Ovary (tissue), 9 donors: ENCODE results near the gene PGM3. TPM values are rescaled to one million over a fixed set of nuclear protein-coding genes. Genes with fewer than 3 reads are reported as not detected.

ENCODE experiments used
- DNase-seq, 5 donors: peaks; one replicate each; pipeline ENCODE4 v3.0.0-alpha.2; 2019 to 2020
- H3K27ac ChIP-seq, 2 donors: fragments of 200-600 bp; one replicate each; pipeline versions ENCODE4 v1.5.1 to v1.8.0; 2019 to 2022
- H3K27me3 ChIP-seq: fragments of 200-600 bp; one replicate; pipeline ENCODE4 v1.8.0; 2022
- H3K36me3 ChIP-seq: fragments of 200-600 bp; sonication (generic); one replicate; pipeline ENCODE4 v1.5.1; 2019
- H3K4me1 ChIP-seq: one replicate; pipeline ENCODE4 v1.8.1; 2013; ENCODE audit warnings: mild to moderate bottlenecking, moderate library complexity; ENCODE audit not compliant: insufficient read depth
- H3K4me3 ChIP-seq: fragments of 200-600 bp; sonication (generic); one replicate; pipeline ENCODE4 v1.5.1; 2017
- H3K9me3 ChIP-seq, 2 donors: fragments of 200-600 bp in 1 of 2; sonication (generic) in 1 of 2; one replicate each; pipeline versions ENCODE4 v1.5.1 to v1.8.1; 2013 to 2019; ENCODE audit warnings: mild to moderate bottlenecking in 1 of 2, moderate library complexity in 1 of 2
- CTCF ChIP-seq, 3 donors: fragments of 450-650 bp in 2 of 3; fragments of 200-600 bp in 1 of 3; IDR thresholded peaks; one replicate each; pipeline versions ENCODE4 v1.5.1 to v1.8.0; 2016 to 2022; ENCODE audit warnings: antibody characterized with exemption in 3 of 3, mild to moderate bottlenecking in 1 of 3
- EP300 ChIP-seq: sonication (generic); formaldehyde crosslinking; IDR thresholded peaks from one replicate; pipeline ENCODE4 v1.6.1; 2017; ENCODE audit warnings: antibody characterized with exemption
- POLR2A ChIP-seq: fragments of 450-650 bp; IDR thresholded peaks from one replicate; pipeline ENCODE4 v1.6.1; 2017; ENCODE audit warnings: antibody characterized with exemption, mild to moderate bottlenecking, moderate library complexity
- WGBS, 3 donors: extraction: QIAGEN DNeasy Blood & Tissue Kit in 1 of 3; methylation state at CpG; one replicate each; pipeline versions ENCODE4 v1.1.5 to v1.1.7; 2013 to 2017; 5-methylcytosine and 5-hydroxymethylcytosine counted together
- intact Hi-C, 4 donors: fragments of 100-400 bp; cut with DNase I; formaldehyde crosslinking; loops; one replicate each; pipeline versions ENCODE4 v1.11.0 to v1.15.1; 2022 to 2023
- polyA plus RNA-seq, 2 donors: library from polyadenylated mRNA; stranded (reverse); fragments of 200-250 nt in 1 of 2; fragments of 350-450 nt in 1 of 2; fragmentation: Illumina TruSeq in 1 of 2; extraction: RNeasy Lipid Tissue Mini Kit (QIAGEN cat#74804) in 1 of 2; gene quantifications; one replicate each; pipeline ENCODE4 v1.2.3, GENCODE V29; 2013 to 2014
- total RNA-seq, 7 donors: library from RNA; depleted of rRNA in 2 of 7; stranded (reverse); fragments of >200 nt in 2 of 7; fragmentation: NEBNext Ultra II Directional in 3 of 7; extraction: Animal tissue kit (Norgen Biotek cat#: 25700) in 3 of 7; gene quantifications; one replicate each; pipeline versions ENCODE4 v1.1.0 to v1.2.4, GENCODE V29; 2016 to 2023
- donor health status: DM: no; HTN: no; CAD: no; lungs with moderate emphysema.
- donor health status: DM: no; HTN: no; CAD: no.
- donor health status: Bipolar disorder and iron deficiency.
- donor health status: DM: yes; HTN: yes; CAD: no.
- donor health status: DM: no; HTN: no; CAD: no.
- donor health status: DM: yes; HTN: yes; CAD: no.

PGM3 gene
- total and polyA plus RNA-seq, 9 donors: 12.1 to 48.5 (median 33.8) TPM

GRCh38 chr6:83182114-83182513, 11.0 kb downstream of the PGM3 start:
- TF ChIP-seq CTCF (IDR thresholded peaks at IDR 0.05): no peak
- TF ChIP-seq POLR2A: no peak
- Histone ChIP-seq H3K4me1 (no peaks in the 10 kb centered on the region), H3K4me3 (no peak overlapping the region), H3K27me3 (no peaks in the 10 kb centered on the region), H3K9me3 (no peaks in the 10 kb centered on the region), H3K36me3 (no peaks in the 10 kb centered on the region), H3K27ac (no peak overlapping the region)
- WGBS, 3 donors: 87 to 91% (median 90%) methylated on average over 1 of the region's 1 CpG
- intact Hi-C loops: no loop called here
- no peak for DNase-seq

DNA sequence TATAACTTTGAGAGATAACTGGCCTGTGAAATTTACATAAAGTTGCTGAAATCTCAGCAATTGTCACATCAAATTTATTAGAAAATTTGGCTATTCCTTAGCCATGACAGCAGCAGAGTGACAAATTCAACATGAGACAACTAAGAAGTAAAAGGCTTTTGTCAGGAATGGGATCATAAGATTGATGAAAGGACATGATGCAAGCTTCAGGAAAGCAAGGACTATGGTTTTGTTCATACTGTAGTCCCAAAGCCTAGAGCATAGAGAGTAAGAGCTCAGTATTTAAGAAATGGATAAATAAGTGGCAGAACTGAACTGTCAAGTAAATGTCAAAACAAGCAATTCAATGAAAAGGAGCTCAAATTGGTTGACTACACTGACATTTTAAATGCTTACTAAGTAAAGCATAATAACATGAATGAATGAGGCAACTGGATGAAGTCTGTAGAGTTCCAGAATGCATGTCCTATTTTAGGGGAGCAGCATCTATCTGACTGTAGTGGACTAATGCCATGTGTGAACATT, 12.6 kb downstream of the PGM3 start:
- no peaks in the 10 kb centered on the region for H3K27me3 ChIP-seq
- intact Hi-C loops: no loop called here
- TF ChIP-seq EP300: no peak
- no peak for TF ChIP-seq POLR2A
- no peak for TF ChIP-seq CTCF (IDR thresholded peaks at IDR 0.05)
- no peak overlapping the region for H3K27ac ChIP-seq
- no peaks in the 10 kb centered on the region for H3K9me3 ChIP-seq
- no peak for DNase-seq
- H3K36me3 ChIP-seq: no peaks in the 10 kb centered on the region
- peaks cover 1% of the 10 kb centered on the region for H3K4me1 ChIP-seq
- H3K4me3 ChIP-seq: no peak overlapping the region

- TF ChIP-seq POLR2A: no peak
- TF ChIP-seq EP300: no peak
- no peak for TF ChIP-seq CTCF (IDR thresholded peaks at IDR 0.05)
- no peak overlapping the region for H3K4me3 ChIP-seq
- no peaks in the 10 kb centered on the region for H3K9me3 ChIP-seq
- no peak overlapping the region for H3K27ac ChIP-seq
- intact Hi-C loops: no loop called here
- H3K36me3 ChIP-seq: no peaks in the 10 kb centered on the region
- peaks cover 1% of the 10 kb centered on the region for H3K4me1 ChIP-seq
- no peaks in the 10 kb centered on the region for H3K27me3 ChIP-seq
- WGBS, 3 donors: 39 to 53% (median 47%) methylated on average over 4 of the region's 4 CpGs
- no peak for DNase-seq
Observed at GRCh38 chr6:83176246-83176645, 16.8 kb downstream of the PGM3 start.

DNA sequence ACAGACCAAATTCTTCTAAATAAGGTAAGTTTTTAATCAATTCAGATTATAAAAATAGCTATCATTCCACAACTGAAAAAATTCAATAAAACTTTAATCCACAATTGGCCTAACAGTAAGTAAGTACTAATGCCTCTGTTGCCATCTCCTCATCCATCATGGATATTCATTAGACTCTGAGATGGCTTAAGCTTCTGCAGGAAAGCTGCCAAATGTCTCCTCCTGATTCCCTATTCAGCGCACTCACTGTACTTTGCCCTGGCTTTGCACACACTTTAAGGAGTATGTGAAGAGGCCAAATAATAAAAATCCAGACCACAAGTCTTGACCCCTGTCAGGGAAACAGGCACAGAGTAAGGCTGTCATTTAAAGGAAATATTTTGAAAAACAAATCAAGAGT, 23.6 kb downstream of the PGM3 start:
- no peaks in the 10 kb centered on the region for H3K4me1 ChIP-seq
- H3K27ac ChIP-seq: no peak overlapping the region
- no peaks in the 10 kb centered on the region for H3K27me3 ChIP-seq
- H3K9me3 ChIP-seq: no peaks in the 10 kb centered on the region
- WGBS, 3 donors: 22 to 37% (median 27%) methylated on average over 1 of the region's 1 CpG
- H3K4me3 ChIP-seq: no peak overlapping the region
- H3K36me3 ChIP-seq: no peaks in the 10 kb centered on the region
- TF ChIP-seq CTCF (IDR thresholded peaks at IDR 0.05): no peak
- TF ChIP-seq POLR2A: no peak
- no peak for TF ChIP-seq EP300
- DNase-seq: no peak
- intact Hi-C loops: no loop called here

DNA sequence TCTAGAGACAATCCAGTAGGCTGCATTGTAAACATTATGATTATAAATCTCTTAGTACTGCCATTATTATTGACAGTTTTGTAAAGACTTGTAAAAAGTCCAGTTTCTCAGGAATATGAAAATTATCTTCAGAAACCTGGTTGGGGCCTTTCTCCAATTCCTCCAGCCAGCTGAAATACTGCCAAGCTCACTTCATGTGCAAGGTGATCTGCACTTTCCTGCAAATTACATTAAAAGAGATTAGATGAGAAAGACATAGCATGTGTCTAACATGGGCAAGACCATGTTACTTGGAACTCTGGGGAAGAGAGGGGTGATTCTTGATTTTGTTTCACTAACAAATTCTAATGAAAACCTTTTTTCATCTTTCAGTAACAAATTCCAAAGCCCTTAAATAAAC, 24.0 kb downstream of the PGM3 start:
- H3K4me3 ChIP-seq: no peak overlapping the region
- TF ChIP-seq POLR2A (no peak), EP300 (no peak), CTCF (IDR thresholded peaks at IDR 0.05) (no peak)
- no peaks in the 10 kb centered on the region for H3K36me3 ChIP-seq
- intact Hi-C loops: no loop called here
- no peaks in the 10 kb centered on the region for H3K27me3 ChIP-seq
- no peaks in the 10 kb centered on the region for H3K4me1 ChIP-seq
- H3K27ac ChIP-seq: no peak overlapping the region
- no peak for DNase-seq
- no peaks in the 10 kb centered on the region for H3K9me3 ChIP-seq
